Mesenteric fat pad (tissue), 1 donor: Measurements from ENCODE around the gene MPZ. TPM values are rescaled to one million over a fixed set of nuclear protein-coding genes. Genes with fewer than 3 reads are reported as not detected.
"Not testable (repeated sequence)": the region's sequence is repeated elsewhere in the genome, so short reads cannot be mapped to it uniquely, and the experiment has no call there.

Source experiments
- DNase-seq: peaks from one replicate; pipeline ENCODE4 v3.0.0-alpha.2; 2020; ENCODE audit warnings: low spot score
- total RNA-seq: library from RNA; stranded (reverse); fragmentation: NEBNext Ultra II Directional; extraction: Animal tissue kit (Norgen Biotek cat#: 25700); gene quantifications from one replicate; pipeline ENCODE4 v1.2.1, GENCODE V29; 2021
- donor health status: DM: yes; HTN: yes; CAD: no.

Gene MPZ
- total RNA-seq, 1 donor from 2014 or later = 5.5 TPM

DNA sequence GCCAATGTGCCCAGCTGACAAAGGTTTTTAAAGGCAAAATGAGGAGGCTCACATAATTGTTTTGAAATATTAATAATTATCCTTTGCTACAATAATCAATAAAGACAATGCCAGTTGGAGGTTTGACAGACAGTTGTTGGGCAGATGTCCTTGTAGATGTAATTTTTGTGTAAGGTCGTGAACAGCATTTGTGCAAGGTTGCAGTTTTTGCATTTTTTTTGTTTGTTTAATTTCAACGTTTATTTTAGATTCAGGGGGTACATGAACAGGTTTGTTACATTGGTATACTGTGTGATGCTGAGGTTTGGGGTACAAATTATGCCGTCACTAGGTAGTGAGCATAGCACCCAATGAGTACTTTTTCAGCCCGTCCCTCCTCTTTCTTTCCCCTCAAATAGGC is 9.3 kb downstream of the MPZ start:
- DNase-seq = no peak

- DNase-seq = no peak
Observed at GRCh38 chr1:161299347-161299746, 10.4 kb downstream of the MPZ start.

GRCh38 chr1:161298116-161298515 is 11.7 kb downstream of the MPZ start:
- no peak for DNase-seq

GRCh38 chr1:161297415-161297814 is 12.4 kb downstream of the MPZ start:
- DNase-seq = no peak

DNA sequence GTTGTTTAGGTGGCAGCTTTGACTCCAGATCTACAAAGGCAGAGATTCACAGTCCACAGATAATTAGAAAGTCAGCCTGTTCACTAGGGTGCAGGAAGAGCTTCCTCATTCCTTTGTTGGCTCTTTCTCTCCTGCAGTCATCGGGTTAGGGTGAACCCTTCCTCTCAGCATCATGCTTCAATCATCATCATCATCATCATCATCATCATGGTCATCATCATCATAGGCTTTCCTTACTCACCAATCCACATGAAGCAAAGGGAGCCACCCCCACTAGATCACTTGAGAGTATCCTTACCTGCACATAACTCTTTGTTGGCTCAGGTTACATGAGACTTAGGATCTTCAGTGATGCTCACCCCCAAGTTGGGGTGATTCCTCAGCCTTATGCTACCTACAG is 19.0 kb downstream of the MPZ start:
- no peak for DNase-seq

DNA sequence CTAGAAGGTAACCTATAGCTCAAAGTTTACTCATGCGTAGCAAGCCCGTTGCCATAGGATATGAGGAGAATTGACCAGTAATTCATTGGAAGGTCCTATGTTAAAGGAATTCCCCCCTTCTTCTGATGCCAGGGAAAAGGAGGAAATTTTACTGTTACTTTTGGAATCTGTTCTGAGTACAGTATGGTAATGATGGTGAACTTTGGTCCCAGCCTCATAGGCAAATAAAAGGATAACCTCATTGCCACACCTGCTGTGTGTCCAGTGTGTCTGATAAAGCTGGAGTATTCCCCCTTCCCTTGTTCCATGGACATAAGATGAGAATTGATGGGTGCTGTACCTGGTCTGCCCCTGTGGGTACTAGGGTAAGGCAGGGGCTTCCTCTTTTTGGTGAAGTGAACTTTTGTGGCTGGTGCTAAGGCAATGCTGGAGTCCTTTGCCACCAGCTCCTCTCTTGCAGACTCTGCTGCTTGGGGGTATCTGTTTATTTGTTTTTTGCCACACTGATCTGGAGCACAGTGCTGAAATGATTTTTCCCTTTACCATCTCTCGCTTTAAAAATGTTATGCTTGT is 22.2 kb downstream of the MPZ start:
- no peak for DNase-seq

- DNase-seq = no peak
Observed at GRCh38 chr1:161285521-161285920, 24.2 kb downstream of the MPZ start.

DNA sequence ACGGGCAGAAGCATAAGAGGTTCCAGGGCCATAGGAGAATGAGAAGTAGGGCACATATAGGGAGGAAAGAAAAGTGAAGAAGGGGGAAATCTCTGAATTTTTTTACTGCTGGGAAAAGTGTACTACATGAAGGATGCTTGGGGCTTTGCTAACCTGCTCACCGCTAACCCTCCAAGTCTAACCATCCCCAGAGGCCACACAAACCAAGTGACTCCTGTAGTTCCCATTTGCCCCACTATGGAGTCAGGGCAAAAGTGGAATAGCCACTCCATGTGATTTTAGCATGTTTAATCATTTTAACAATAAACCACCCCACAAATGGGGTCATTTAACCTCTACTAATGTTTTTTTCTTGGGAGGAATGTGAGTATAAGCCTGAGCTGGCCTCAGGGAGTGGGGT is 24.7 kb downstream of the MPZ start:
- DNase-seq = no peak

- no peak for DNase-seq
Observed at GRCh38 chr1:161282991-161283390, 26.8 kb downstream of the MPZ start.

DNA sequence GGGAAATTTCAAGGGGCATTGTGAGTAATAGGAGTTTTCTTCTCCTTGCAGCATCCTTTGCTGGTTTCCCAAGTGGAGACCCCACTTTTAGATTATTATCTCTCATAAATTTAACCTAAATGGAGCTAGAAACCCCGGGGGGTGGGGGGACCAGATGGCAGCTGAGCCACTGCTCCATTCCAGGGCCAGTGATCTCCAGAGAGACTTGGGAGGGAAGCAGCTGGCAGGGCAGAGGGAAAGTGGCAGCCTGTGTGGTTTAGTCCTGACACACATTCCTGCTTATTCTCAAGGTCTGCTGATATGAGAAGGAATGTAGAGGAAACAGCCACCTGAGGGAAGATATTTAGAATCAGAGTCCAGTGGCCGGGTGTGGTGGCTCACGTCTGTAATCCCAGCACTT is 34.9 kb downstream of the MPZ start:
- DNase-seq = no peak

DNA sequence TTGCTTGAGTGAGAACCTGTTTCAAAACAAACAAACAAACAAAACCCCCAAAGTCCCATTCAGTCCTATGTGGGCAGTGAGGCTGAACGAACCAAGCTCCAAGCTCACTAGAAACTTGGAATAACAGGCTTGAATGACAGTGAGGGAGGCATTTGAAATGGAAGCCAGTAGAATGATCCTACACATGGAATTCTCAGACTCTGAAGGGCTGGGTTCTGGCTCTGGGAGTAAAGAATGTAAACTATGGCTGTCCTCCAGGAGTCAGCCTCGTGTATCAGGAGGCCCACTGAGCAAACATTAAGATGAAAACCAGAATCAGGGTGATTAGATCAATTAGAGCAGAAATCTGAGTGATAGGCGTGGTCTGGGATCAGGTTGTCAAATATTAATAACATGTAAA is 36.4 kb downstream of the MPZ start:
- no peak for DNase-seq

- no peak for DNase-seq
Observed at GRCh38 chr1:161267321-161267720, 42.4 kb downstream of the MPZ start.

GRCh38 chr1:161266836-161267235 is 42.9 kb downstream of the MPZ start:
- DNase-seq = no peak

- DNase-seq = no peak
Observed at GRCh38 chr1:161266202-161266601, 43.6 kb downstream of the MPZ start.

DNA sequence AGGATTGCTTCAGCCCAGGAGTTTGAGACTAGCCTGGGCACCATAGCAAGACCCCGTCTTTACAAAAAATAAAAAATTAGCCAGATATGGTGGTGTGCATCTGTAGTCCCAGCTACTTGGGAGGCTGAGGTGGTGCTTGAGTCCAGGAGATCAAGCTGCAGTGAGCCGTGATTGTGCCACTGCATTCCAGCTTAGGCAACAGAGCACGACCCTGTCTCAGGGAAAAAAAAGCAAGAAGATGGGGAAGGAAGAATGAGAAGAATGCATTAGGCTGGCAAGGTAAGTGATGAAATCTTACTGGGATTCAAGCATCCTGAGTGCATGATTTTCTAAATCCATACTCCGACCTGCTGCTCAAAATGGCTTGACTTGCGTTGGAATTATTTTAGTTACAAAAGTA is 44.5 kb downstream of the MPZ start:
- no peak for DNase-seq

DNA sequence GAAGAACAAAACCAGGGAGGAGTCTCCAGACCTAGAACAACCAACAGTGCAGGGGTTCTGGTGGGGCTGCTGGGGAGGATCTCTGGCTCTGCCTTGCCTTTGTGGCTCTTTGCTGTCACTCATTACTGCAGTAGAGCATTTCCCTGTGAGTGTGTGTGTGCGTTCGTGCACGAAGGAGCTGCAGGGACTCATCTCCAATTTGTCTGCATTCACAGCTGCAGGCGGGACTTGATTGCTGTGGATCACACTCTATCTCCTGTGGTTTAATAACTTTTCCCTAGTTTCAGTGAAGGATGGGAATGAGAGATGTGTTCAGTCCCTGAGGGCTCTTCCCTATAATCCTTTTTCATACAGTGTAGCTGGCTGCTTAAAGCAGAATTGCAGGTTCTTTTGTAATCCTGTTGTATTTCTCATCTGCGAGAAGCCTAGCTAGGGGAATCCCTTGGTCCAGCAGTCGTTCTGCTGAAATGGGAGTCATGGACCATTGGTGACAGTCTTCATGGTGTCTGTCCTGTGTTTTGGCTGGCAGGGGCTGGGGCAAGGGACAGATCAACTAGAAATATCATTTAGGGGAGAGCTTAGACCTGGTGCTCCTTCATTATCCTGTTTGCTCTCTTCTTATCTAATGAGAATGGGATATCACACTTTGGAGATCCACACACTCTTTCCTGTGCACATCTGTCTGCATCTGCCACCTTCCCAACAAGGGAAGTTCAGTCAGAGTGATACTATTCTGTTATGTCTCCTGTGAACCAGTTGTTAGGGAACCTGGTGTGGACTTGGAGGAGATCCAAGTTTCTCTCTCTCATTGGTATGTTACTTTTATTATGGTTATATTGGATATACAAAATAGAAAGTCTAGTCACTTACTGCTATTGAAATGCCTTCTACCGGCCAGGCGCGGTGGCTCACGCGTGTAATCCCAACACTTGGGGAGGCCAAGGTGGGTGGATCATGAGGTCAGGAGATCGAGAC is 48.2 kb downstream of the MPZ start:
- DNase-seq = no peak

GRCh38 chr1:161260376-161261260 is 49.1 kb downstream of the MPZ start:
- no peak for DNase-seq

DNA sequence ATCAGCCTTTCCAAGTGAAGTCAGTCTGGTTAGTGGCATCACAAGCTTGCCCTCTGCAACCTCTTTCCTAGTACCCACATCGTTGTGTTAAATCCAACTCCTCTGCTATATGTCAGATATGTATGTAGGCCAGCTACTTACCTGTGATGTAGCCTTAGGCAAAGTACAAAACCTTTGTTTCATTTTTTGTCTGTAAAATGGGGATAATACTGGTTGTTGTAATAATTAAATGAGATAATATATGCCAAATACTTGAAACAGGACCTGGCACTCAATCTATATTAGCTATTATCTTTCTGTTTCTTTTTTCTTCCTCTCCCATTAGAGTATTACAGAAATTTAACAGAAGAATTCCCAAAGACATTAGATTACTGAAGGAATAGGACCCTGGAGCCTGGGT is 50.0 kb downstream of the MPZ start:
- DNase-seq = no peak

GRCh38 chr1:161259345-161259702 is 50.4 kb downstream of the MPZ start:
- DNase-seq = no peak

- no peak for DNase-seq
Observed at GRCh38 chr1:161258439-161259344, 51.1 kb downstream of the MPZ start, which contains the start of gene PCP4L1. TSS of gene PCP4L1 (plus strand) at chr1:161258745. CDS start at chr1:161258975, 230 bp downstream.

DNA sequence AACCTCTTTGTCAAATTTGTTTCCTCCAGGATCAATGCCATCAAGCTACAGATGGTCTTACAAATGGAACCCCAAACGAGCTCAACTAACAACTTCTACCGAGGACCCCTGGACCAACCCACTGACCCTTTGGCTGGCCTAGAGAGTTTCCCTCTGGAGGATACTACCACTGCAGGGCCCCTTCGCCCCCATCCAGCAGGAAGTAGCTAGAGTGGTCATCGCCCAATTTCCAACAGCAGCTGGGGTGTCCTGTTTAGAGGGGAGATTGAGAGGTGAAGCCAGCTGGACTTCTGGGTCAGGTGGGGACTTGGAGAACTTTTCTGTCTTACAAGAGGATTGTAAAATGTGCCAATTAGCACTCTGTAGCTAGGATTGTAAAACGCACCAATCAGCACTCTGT is 52.7 kb downstream of the MPZ start:
- not testable (repeated sequence) for DNase-seq
